Thyroid gland (tissue), 4 donors: ENCODE data around the gene SDHB. TPM values are rescaled to one million over a fixed set of nuclear protein-coding genes. Genes with fewer than 3 reads are reported as not detected.
A peak's percentile ranks its signal among the peaks of the same experiment; 100 is the strongest.

Experiments used
- DNase-seq, 2 donors: peaks; one replicate each; pipeline ENCODE4 v3.0.0-alpha.2; 2019
- H3K27ac ChIP-seq, 3 donors: fragments of 200-600 bp; sonication (generic); 1 replicate in 2 of 3; 2 replicates in 1 of 3; pipeline ENCODE4 v1.5.1; 2016 to 2019; ENCODE audit warnings: mild to moderate bottlenecking in 1 of 3, moderate library complexity in 1 of 3
- H3K27me3 ChIP-seq: fragments of 200-600 bp; sonication (generic); one replicate; pipeline ENCODE4 v1.5.1; 2019
- H3K36me3 ChIP-seq, 2 donors: fragments of 200-600 bp; sonication (generic); one replicate each; pipeline ENCODE4 v1.5.1; 2016 to 2019
- H3K4me1 ChIP-seq, 2 donors: fragments of 200-600 bp; sonication (generic); one replicate each; pipeline ENCODE4 v1.5.1; 2017 to 2019
- H3K4me3 ChIP-seq, 3 donors: fragments of 200-600 bp; sonication (generic); replicated peaks in 1 of 3; 1 replicate in 2 of 3; 2 replicates in 1 of 3; pipeline ENCODE4 v1.5.1; 2016; ENCODE audit warnings: mild to moderate bottlenecking in 1 of 3
- H3K9me3 ChIP-seq: fragments of 200-600 bp; sonication (generic); one replicate; pipeline ENCODE4 v1.5.1; 2017
- CTCF ChIP-seq, 6 experiments: fragments of 200-600 bp in 3 of 6; fragments of 450-650 bp in 3 of 6; sonication (generic) in 3 of 6; IDR thresholded peaks; one replicate each; pipeline ENCODE4 v1.5.1; 2016 to 2019; ENCODE audit warnings: antibody characterized with exemption in 6 of 6, mild to moderate bottlenecking in 2 of 6, inconsistent platforms in 1 of 6, moderate library complexity in 1 of 6
- POLR2A ChIP-seq, 2 donors: fragments of 450-650 bp; IDR thresholded peaks; one replicate each; pipeline ENCODE4 v1.6.1; 2017; ENCODE audit warnings: antibody characterized with exemption in 2 of 2, mild to moderate bottlenecking in 2 of 2, moderate library complexity in 1 of 2
- WGBS, 2 donors: methylation state at CpG; one replicate each; pipeline ENCODE4 v1.1.5; 2017; 5-methylcytosine and 5-hydroxymethylcytosine counted together
- intact Hi-C: fragments of 100-400 bp; cut with DNase I; formaldehyde crosslinking; loops from one replicate; pipeline ENCODE4 v1.15.1; 2023
- total RNA-seq, 4 donors: library from RNA; depleted of rRNA; stranded (reverse); fragments of >200 nt; gene quantifications; one replicate each; pipeline ENCODE4 v1.2.3, GENCODE V29; 2016

SDHB gene
- total RNA-seq, 4 donors from 2014 or later: 112 to 162 (median 136) TPM

- WGBS, 2 donors: 98 to 100% methylated on average over 4 of the region's 4 CpGs
These were observed 70.2 kb downstream of the SDHB start for GRCh38 chr1:16983649-16984048.

GRCh38 chr1:16982902-16983301 lies 70.9 kb downstream of the SDHB start:
- TF ChIP-seq CTCF (IDR thresholded peaks at IDR 0.05) (no peak), POLR2A (IDR thresholded peaks at IDR 0.05) (no peak)
- intact Hi-C loops: no loop called here
- Histone ChIP-seq H3K27ac (no peak overlapping the region), H3K9me3 (no peaks in the 10 kb centered on the region), H3K4me3 (no peak overlapping the region), H3K36me3 (peaks cover 10 to 20% of the 10 kb centered on the region in 2 donors), H3K4me1 (peaks cover 6 to 21% of the 10 kb centered on the region in 2 donors), H3K27me3 (no peaks in the 10 kb centered on the region)
- DNase-seq: no peak
- 86 to 92% methylated on average over 11 of the region's 11 CpGs for WGBS, 2 donors

More at GRCh38 chr1:16983649-16984048, 70.2 kb downstream of the SDHB start:
- H3K27me3 ChIP-seq: no peaks in the 10 kb centered on the region
- no peak for DNase-seq
- H3K4me1 ChIP-seq: peaks cover 6 to 21% of the 10 kb centered on the region in 2 donors
- no peak overlapping the region for H3K27ac ChIP-seq
- H3K4me3 ChIP-seq: no peak overlapping the region
- intact Hi-C loops: no loop called here
- TF ChIP-seq CTCF (IDR thresholded peaks at IDR 0.05) (no peak), POLR2A (IDR thresholded peaks at IDR 0.05) (no peak)
- H3K9me3 ChIP-seq: no peaks in the 10 kb centered on the region
- H3K36me3 ChIP-seq: peaks cover 14 to 25% of the 10 kb centered on the region in 2 donors

GRCh38 chr1:16981269-16981849 lies 72.5 kb downstream of the SDHB start:
- 84 to 91% methylated on average over 10 of the region's 10 CpGs for WGBS, 2 donors
- H3K27ac ChIP-seq: no peak overlapping the region

GRCh38 chr1:16980473-16981268 lies 73.2 kb downstream of the SDHB start, which contains the start of gene MFAP2:
TSS of gene MFAP2 (minus strand) at chr1:16980620. CDS start at chr1:16978273, 2,347 bp downstream.
- Histone ChIP-seq H3K4me3 (peak within 1 kb of the TSS in 1 of 3 donors; percentile 65), H3K27me3 (no peaks in the 10 kb centered on the region), H3K9me3 (no peaks in the 10 kb centered on the region), H3K4me1 (peaks cover 6 to 21% of the 10 kb centered on the region in 2 donors), H3K36me3 (peaks cover under 1 to 2% of the 10 kb centered on the region in 2 donors), H3K27ac (peak within 1 kb of the TSS in 2 of 3 donors; percentile 46 to 49)
- TF ChIP-seq POLR2A (IDR thresholded peaks at IDR 0.05): no peak
- TF ChIP-seq CTCF (IDR thresholded peaks at IDR 0.05): no peak
- no peak for DNase-seq
- 34 to 38% methylated on average over 10 to 12 of the region's 53 CpGs for WGBS, 2 donors
- intact Hi-C loops: no loop called here

More at GRCh38 chr1:16981269-16981849, 72.5 kb downstream of the SDHB start:
- no peak for DNase-seq
- no peaks in the 10 kb centered on the region for H3K27me3 ChIP-seq
- intact Hi-C loops: no loop called here
- TF ChIP-seq CTCF (IDR thresholded peaks at IDR 0.05): no peak
- TF ChIP-seq POLR2A (IDR thresholded peaks at IDR 0.05): no peak
- H3K36me3 ChIP-seq: peaks cover 6 to 7% of the 10 kb centered on the region in 2 donors
- no peak overlapping the region for H3K4me3 ChIP-seq
- H3K4me1 ChIP-seq: peaks cover 6 to 21% of the 10 kb centered on the region in 2 donors
- no peaks in the 10 kb centered on the region for H3K9me3 ChIP-seq
